ENCODE data around the gene ADRM1.

ADRM1 gene

GRCh38 chr20:62281161-62281933, 21.4 kb upstream of the ADRM1 start:
- DNase-seq (ENCODE audit: low spot score) = no peak

- no peak for DNase-seq (ENCODE audit: low spot score)
These were observed 20.7 kb upstream of the ADRM1 start for GRCh38 chr20:62282103-62282502.

GRCh38 chr20:62282877-62283503, 19.8 kb upstream of the ADRM1 start:
- DNase-seq (ENCODE audit: low spot score) = no peak

GRCh38 chr20:62284448-62284847, 18.3 kb upstream of the ADRM1 start:
- no peak for DNase-seq (ENCODE audit: low spot score)

GRCh38 chr20:62285151-62285550, 17.6 kb upstream of the ADRM1 start:
- no peak for DNase-seq (ENCODE audit: low spot score)

- no peak for DNase-seq (ENCODE audit: low spot score)
These were observed 17.1 kb upstream of the ADRM1 start for GRCh38 chr20:62285722-62286121.

- DNase-seq (ENCODE audit: low spot score) = no peak
These were observed 16.2 kb upstream of the ADRM1 start for GRCh38 chr20:62286493-62287064.

- DNase-seq (ENCODE audit: low spot score) = no peak
These were observed 15.7 kb upstream of the ADRM1 start for GRCh38 chr20:62287129-62287528.

GRCh38 chr20:62287759-62288534, 14.8 kb upstream of the ADRM1 start:
- DNase-seq (ENCODE audit: low spot score) = no peak

GRCh38 chr20:62288535-62289105, 14.2 kb upstream of the ADRM1 start:
- DNase-seq (ENCODE audit: low spot score) = no peak

GRCh38 chr20:62289131-62289530, 13.7 kb upstream of the ADRM1 start:
- DNase-seq (ENCODE audit: low spot score) = no peak

GRCh38 chr20:62289898-62290297, 12.9 kb upstream of the ADRM1 start:
- DNase-seq (ENCODE audit: low spot score) = no peak

- DNase-seq (ENCODE audit: low spot score) = no peak
These were observed 11.3 kb upstream of the ADRM1 start for GRCh38 chr20:62291251-62292066.

GRCh38 chr20:62292108-62292507, 10.7 kb upstream of the ADRM1 start:
- no peak for DNase-seq (ENCODE audit: low spot score)

- no peak for DNase-seq (ENCODE audit: low spot score)
These were observed 9.5 kb upstream of the ADRM1 start for GRCh38 chr20:62293111-62293784.

GRCh38 chr20:62293946-62294345, 8.9 kb upstream of the ADRM1 start:
- no peak for DNase-seq (ENCODE audit: low spot score)

- DNase-seq (ENCODE audit: low spot score) = no peak
These were observed 8.3 kb upstream of the ADRM1 start for GRCh38 chr20:62294516-62294915.

- DNase-seq (ENCODE audit: low spot score) = no peak
These were observed 5.9 kb upstream of the ADRM1 start for GRCh38 chr20:62296724-62297448.

GRCh38 chr20:62297449-62298227, 5.2 kb upstream of the ADRM1 start:
- DNase-seq (ENCODE audit: low spot score) = no peak

Data from AG20443 (cell line).